ENCODE data around the gene TIMMDC1.

The TIMMDC1 gene

GRCh38 chr3:119507404-119507803, 9.1 kb downstream of the TIMMDC1 start:
- TF ChIP-seq CTCF (IDR thresholded peaks at IDR 0.05; ENCODE audit: borderline replicate concordance, control extremely low read depth, extremely low read depth, insufficient read depth, missing control alignments): no peak
- no peak for DNase-seq (ENCODE audit: low spot score)
- in situ Hi-C loops (cut with MboI; ENCODE audit: low sequenced_read_pairs, unreplicated experiment): no loop called here

GRCh38 chr3:119508172-119508845, 10.0 kb downstream of the TIMMDC1 start:
- no peak for TF ChIP-seq CTCF (IDR thresholded peaks at IDR 0.05; ENCODE audit: borderline replicate concordance, control extremely low read depth, extremely low read depth, insufficient read depth, missing control alignments)
- DNase-seq (ENCODE audit: low spot score): peak; percentile 25
- in situ Hi-C loops (cut with MboI; ENCODE audit: low sequenced_read_pairs, unreplicated experiment): no loop called here

- TF ChIP-seq CTCF (IDR thresholded peaks at IDR 0.05; ENCODE audit: borderline replicate concordance, control extremely low read depth, extremely low read depth, insufficient read depth, missing control alignments): no peak
- no peak for DNase-seq (ENCODE audit: low spot score)
- in situ Hi-C loops (cut with MboI; ENCODE audit: low sequenced_read_pairs, unreplicated experiment): no loop called here
Measured at GRCh38 chr3:119510690-119511089, 12.3 kb downstream of the TIMMDC1 start.

GRCh38 chr3:119514637-119515036, 16.3 kb downstream of the TIMMDC1 start:
- in situ Hi-C loops (cut with MboI; ENCODE audit: low sequenced_read_pairs, unreplicated experiment): no loop called here
- no peak for DNase-seq (ENCODE audit: low spot score)
- TF ChIP-seq CTCF (IDR thresholded peaks at IDR 0.05; ENCODE audit: borderline replicate concordance, control extremely low read depth, extremely low read depth, insufficient read depth, missing control alignments): no peak

- in situ Hi-C loops (cut with MboI; ENCODE audit: low sequenced_read_pairs, unreplicated experiment): no loop called here
- no peak for DNase-seq (ENCODE audit: low spot score)
Measured at GRCh38 chr3:119517112-119517511, 18.8 kb downstream of the TIMMDC1 start.

GRCh38 chr3:119518026-119518425, 19.7 kb downstream of the TIMMDC1 start:
- in situ Hi-C loops (cut with MboI; ENCODE audit: low sequenced_read_pairs, unreplicated experiment): no loop called here
- TF ChIP-seq CTCF (IDR thresholded peaks at IDR 0.05; ENCODE audit: borderline replicate concordance, control extremely low read depth, extremely low read depth, insufficient read depth, missing control alignments): no peak

More at GRCh38 chr3:119517112-119517511, 18.8 kb downstream of the TIMMDC1 start:
- TF ChIP-seq CTCF (IDR thresholded peaks at IDR 0.05; ENCODE audit: borderline replicate concordance, control extremely low read depth, extremely low read depth, insufficient read depth, missing control alignments): no peak

More at GRCh38 chr3:119518026-119518425, 19.7 kb downstream of the TIMMDC1 start:
- DNase-seq (ENCODE audit: low spot score): no peak
